ENCODE data around the gene TBK1.

DNA sequence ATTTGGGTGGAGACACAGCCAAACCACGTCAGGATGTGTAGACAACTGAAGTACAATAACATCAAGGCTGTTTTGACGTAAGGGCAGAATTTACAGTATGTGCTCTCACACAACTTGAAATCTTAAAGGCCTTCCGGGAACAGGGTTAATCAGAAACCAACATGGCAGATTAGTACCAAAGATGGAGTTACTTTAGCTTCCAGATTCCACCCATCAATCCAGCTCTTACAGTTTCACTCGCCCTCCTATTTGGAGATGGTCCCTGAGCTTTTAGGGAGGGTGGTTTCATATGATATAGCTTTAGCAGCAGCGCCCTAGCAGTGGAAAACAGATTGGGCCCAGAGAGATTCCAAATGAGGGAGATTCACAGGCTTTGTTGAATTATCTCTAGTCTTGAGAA, 49.7 kb upstream of the TBK1 start:
- TF ChIP-seq, protein P1, sequence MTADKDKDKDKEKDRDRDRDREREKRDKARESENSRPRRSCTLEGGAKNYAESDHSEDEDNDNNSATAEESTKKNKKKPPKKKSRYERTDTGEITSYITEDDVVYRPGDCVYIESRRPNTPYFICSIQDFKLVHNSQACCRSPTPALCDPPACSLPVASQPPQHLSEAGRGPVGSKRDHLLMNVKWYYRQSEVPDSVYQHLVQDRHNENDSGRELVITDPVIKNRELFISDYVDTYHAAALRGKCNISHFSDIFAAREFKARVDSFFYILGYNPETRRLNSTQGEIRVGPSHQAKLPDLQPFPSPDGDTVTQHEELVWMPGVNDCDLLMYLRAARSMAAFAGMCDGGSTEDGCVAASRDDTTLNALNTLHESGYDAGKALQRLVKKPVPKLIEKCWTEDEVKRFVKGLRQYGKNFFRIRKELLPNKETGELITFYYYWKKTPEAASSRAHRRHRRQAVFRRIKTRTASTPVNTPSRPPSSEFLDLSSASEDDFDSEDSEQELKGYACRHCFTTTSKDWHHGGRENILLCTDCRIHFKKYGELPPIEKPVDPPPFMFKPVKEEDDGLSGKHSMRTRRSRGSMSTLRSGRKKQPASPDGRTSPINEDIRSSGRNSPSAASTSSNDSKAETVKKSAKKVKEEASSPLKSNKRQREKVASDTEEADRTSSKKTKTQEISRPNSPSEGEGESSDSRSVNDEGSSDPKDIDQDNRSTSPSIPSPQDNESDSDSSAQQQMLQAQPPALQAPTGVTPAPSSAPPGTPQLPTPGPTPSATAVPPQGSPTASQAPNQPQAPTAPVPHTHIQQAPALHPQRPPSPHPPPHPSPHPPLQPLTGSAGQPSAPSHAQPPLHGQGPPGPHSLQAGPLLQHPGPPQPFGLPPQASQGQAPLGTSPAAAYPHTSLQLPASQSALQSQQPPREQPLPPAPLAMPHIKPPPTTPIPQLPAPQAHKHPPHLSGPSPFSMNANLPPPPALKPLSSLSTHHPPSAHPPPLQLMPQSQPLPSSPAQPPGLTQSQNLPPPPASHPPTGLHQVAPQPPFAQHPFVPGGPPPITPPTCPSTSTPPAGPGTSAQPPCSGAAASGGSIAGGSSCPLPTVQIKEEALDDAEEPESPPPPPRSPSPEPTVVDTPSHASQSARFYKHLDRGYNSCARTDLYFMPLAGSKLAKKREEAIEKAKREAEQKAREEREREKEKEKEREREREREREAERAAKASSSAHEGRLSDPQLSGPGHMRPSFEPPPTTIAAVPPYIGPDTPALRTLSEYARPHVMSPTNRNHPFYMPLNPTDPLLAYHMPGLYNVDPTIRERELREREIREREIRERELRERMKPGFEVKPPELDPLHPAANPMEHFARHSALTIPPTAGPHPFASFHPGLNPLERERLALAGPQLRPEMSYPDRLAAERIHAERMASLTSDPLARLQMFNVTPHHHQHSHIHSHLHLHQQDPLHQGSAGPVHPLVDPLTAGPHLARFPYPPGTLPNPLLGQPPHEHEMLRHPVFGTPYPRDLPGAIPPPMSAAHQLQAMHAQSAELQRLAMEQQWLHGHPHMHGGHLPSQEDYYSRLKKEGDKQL (CRISPR knock-in tag; IDR thresholded peaks at IDR 0.05; ENCODE audit: low read depth), result no peak
- no peak for TF ChIP-seq GPN1 (CRISPR knock-in tag; IDR thresholded peaks at IDR 0.05; ENCODE audit: borderline replicate concordance)
- no peak for TF ChIP-seq ZNF143 (CRISPR knock-in tag; IDR thresholded peaks at IDR 0.05)
- TF ChIP-seq, protein P2, sequence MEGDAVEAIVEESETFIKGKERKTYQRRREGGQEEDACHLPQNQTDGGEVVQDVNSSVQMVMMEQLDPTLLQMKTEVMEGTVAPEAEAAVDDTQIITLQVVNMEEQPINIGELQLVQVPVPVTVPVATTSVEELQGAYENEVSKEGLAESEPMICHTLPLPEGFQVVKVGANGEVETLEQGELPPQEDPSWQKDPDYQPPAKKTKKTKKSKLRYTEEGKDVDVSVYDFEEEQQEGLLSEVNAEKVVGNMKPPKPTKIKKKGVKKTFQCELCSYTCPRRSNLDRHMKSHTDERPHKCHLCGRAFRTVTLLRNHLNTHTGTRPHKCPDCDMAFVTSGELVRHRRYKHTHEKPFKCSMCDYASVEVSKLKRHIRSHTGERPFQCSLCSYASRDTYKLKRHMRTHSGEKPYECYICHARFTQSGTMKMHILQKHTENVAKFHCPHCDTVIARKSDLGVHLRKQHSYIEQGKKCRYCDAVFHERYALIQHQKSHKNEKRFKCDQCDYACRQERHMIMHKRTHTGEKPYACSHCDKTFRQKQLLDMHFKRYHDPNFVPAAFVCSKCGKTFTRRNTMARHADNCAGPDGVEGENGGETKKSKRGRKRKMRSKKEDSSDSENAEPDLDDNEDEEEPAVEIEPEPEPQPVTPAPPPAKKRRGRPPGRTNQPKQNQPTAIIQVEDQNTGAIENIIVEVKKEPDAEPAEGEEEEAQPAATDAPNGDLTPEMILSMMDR (CRISPR knock-in tag; IDR thresholded peaks at IDR 0.05), result no peak
- no peak for TF ChIP-seq RNF2 (conservative IDR thresholded peaks at IDR 0.05; ENCODE audit: low read depth)
- no peak for TF ChIP-seq POLR2A (IDR thresholded peaks at IDR 0.05; ENCODE audit: insufficient read depth in 1 of 2, low read depth in 2 of 2, low read length in 2 of 2)
- TF ChIP-seq, protein P3, sequence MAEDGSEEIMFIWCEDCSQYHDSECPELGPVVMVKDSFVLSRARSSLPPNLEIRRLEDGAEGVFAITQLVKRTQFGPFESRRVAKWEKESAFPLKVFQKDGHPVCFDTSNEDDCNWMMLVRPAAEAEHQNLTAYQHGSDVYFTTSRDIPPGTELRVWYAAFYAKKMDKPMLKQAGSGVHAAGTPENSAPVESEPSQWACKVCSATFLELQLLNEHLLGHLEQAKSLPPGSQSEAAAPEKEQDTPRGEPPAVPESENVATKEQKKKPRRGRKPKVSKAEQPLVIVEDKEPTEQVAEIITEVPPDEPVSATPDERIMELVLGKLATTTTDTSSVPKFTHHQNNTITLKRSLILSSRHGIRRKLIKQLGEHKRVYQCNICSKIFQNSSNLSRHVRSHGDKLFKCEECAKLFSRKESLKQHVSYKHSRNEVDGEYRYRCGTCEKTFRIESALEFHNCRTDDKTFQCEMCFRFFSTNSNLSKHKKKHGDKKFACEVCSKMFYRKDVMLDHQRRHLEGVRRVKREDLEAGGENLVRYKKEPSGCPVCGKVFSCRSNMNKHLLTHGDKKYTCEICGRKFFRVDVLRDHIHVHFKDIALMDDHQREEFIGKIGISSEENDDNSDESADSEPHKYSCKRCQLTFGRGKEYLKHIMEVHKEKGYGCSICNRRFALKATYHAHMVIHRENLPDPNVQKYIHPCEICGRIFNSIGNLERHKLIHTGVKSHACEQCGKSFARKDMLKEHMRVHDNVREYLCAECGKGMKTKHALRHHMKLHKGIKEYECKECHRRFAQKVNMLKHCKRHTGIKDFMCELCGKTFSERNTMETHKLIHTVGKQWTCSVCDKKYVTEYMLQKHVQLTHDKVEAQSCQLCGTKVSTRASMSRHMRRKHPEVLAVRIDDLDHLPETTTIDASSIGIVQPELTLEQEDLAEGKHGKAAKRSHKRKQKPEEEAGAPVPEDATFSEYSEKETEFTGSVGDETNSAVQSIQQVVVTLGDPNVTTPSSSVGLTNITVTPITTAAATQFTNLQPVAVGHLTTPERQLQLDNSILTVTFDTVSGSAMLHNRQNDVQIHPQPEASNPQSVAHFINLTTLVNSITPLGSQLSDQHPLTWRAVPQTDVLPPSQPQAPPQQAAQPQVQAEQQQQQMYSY (CRISPR knock-in tag; IDR thresholded peaks at IDR 0.05), result no peak
